HEK293 (cell line): Measurements from ENCODE around the gene CLCN2.

Experiments used
- GFI1B ChIP-seq: fragments of 450-650 bp; formaldehyde crosslinking; IDR thresholded peaks from 2 replicates; pipeline ENCODE4 v1.5.1; 2016; ENCODE audit warnings: missing biosample characterization, missing genetic modification characterization
- GLI2 ChIP-seq: fragments of 450-650 bp; formaldehyde crosslinking; IDR thresholded peaks from 2 replicates; pipeline ENCODE4; 2017; ENCODE audit warnings: missing biosample characterization, missing genetic modification characterization, low read depth, borderline replicate concordance
- IKZF3 ChIP-seq: fragments of 450-650 bp; IDR thresholded peaks from 2 replicates; pipeline ENCODE4 v1.5.0; 2018; ENCODE audit warnings: missing biosample characterization, mild to moderate bottlenecking, missing genetic modification characterization, moderate library complexity
- INSM2 ChIP-seq: fragments of 450-650 bp; formaldehyde crosslinking; IDR thresholded peaks from 2 replicates; pipeline ENCODE4 v1.5.1; 2016; ENCODE audit warnings: missing biosample characterization, missing genetic modification characterization
- KLF1 ChIP-seq: fragments of 450-650 bp; formaldehyde crosslinking; IDR thresholded peaks from 2 replicates; pipeline ENCODE4 v1.5.1; 2016; ENCODE audit warnings: missing biosample characterization, missing genetic modification characterization
- KLF9 ChIP-seq: fragments of 450-650 bp; formaldehyde crosslinking; IDR thresholded peaks from 2 replicates; pipeline ENCODE4 v1.5.1; 2016; ENCODE audit warnings: missing biosample characterization, missing genetic modification characterization, low read depth
- SP2 ChIP-seq: fragments of 450-650 bp; formaldehyde crosslinking; IDR thresholded peaks from 2 replicates; pipeline ENCODE4 v1.5.1; 2016; ENCODE audit warnings: missing biosample characterization, missing genetic modification characterization
- SP3 ChIP-seq: fragments of 450-650 bp; formaldehyde crosslinking; IDR thresholded peaks from 2 replicates; pipeline ENCODE4 v1.5.1; 2016; ENCODE audit warnings: missing biosample characterization, missing genetic modification characterization
- YY2 ChIP-seq: fragments of 450-650 bp; formaldehyde crosslinking; IDR thresholded peaks from 2 replicates; pipeline ENCODE4 v1.5.1; 2016; ENCODE audit warnings: missing biosample characterization, missing genetic modification characterization
- ZBTB44 ChIP-seq: fragments of 450-650 bp; IDR thresholded peaks from 2 replicates; pipeline ENCODE4 v1.5.1; 2018; ENCODE audit warnings: missing biosample characterization, mild to moderate bottlenecking, missing genetic modification characterization
- ZBTB48 ChIP-seq: fragments of 450-650 bp; formaldehyde crosslinking; IDR thresholded peaks from 2 replicates; pipeline ENCODE4 v1.5.1; 2016; ENCODE audit warnings: missing biosample characterization, missing genetic modification characterization
- ZBTB49 ChIP-seq: fragments of 450-650 bp; formaldehyde crosslinking; IDR thresholded peaks from 2 replicates; pipeline ENCODE4 v1.5.1; 2016; ENCODE audit warnings: missing biosample characterization, missing genetic modification characterization, low read depth
- ZFP69B ChIP-seq: fragments of 450-650 bp; formaldehyde crosslinking; IDR thresholded peaks from 2 replicates; pipeline ENCODE4 v1.5.1; 2016; ENCODE audit warnings: missing biosample characterization, missing genetic modification characterization
- ZIC2 ChIP-seq: fragments of 450-650 bp; formaldehyde crosslinking; IDR thresholded peaks from 2 replicates; pipeline ENCODE4 v1.5.1; 2016; ENCODE audit warnings: missing biosample characterization, missing genetic modification characterization
- ZNF10 ChIP-seq: fragments of 450-650 bp; formaldehyde crosslinking; IDR thresholded peaks from 2 replicates; pipeline ENCODE4 v1.5.1; 2017; ENCODE audit warnings: missing biosample characterization, missing genetic modification characterization
- ZNF133 ChIP-seq: fragments of 450-650 bp; formaldehyde crosslinking; IDR thresholded peaks from 2 replicates; pipeline ENCODE4 v1.5.1; 2016; ENCODE audit warnings: missing biosample characterization, missing genetic modification characterization
- ZNF174 ChIP-seq: fragments of 450-650 bp; formaldehyde crosslinking; IDR thresholded peaks from 2 replicates; pipeline ENCODE4 v1.5.0; 2017; ENCODE audit warnings: missing biosample characterization, mild to moderate bottlenecking, missing genetic modification characterization
- ZNF184 ChIP-seq: fragments of 450-650 bp; IDR thresholded peaks from 2 replicates; pipeline ENCODE4 v1.5.1; 2018; ENCODE audit warnings: missing biosample characterization, mild to moderate bottlenecking, missing genetic modification characterization
- ZNF23 ChIP-seq: fragments of 450-650 bp; formaldehyde crosslinking; IDR thresholded peaks from 2 replicates; pipeline ENCODE4 v1.5.1; 2016; ENCODE audit warnings: missing biosample characterization, missing genetic modification characterization, borderline replicate concordance
- ZNF239 ChIP-seq: fragments of 450-650 bp; formaldehyde crosslinking; IDR thresholded peaks from 2 replicates; pipeline ENCODE4 v1.5.1; 2016; ENCODE audit warnings: missing biosample characterization, missing genetic modification characterization
- ZNF24 ChIP-seq: fragments of 450-650 bp; formaldehyde crosslinking; IDR thresholded peaks from 2 replicates; pipeline ENCODE4 v1.5.1; 2016; ENCODE audit warnings: missing biosample characterization, missing genetic modification characterization
- ZNF248 ChIP-seq: fragments of 450-650 bp; formaldehyde crosslinking; IDR thresholded peaks from 2 replicates; pipeline ENCODE4 v1.5.1; 2017; ENCODE audit warnings: missing biosample characterization, missing genetic modification characterization
- ZNF266 ChIP-seq: fragments of 450-650 bp; formaldehyde crosslinking; IDR thresholded peaks from 2 replicates; pipeline ENCODE4 v1.5.1; 2016; ENCODE audit warnings: missing biosample characterization, missing genetic modification characterization, low read depth
- ZNF324 ChIP-seq: fragments of 450-650 bp; formaldehyde crosslinking; IDR thresholded peaks from 2 replicates; pipeline ENCODE4 v1.5.1; 2016; ENCODE audit warnings: missing biosample characterization, missing genetic modification characterization
- ZNF341 ChIP-seq: fragments of 450-650 bp; formaldehyde crosslinking; IDR thresholded peaks from 2 replicates; pipeline ENCODE4; 2016; ENCODE audit warnings: low read depth, missing biosample characterization, missing genetic modification characterization
- ZNF48 ChIP-seq: fragments of 450-650 bp; formaldehyde crosslinking; IDR thresholded peaks from 2 replicates; pipeline ENCODE4 v1.5.1; 2016; ENCODE audit warnings: missing biosample characterization, missing genetic modification characterization
- ZNF518A ChIP-seq: fragments of 450-650 bp; formaldehyde crosslinking; conservative IDR thresholded peaks from 2 replicates; pipeline ENCODE4 v1.5.1; 2016; ENCODE audit warnings: low read depth, missing biosample characterization, missing genetic modification characterization
- ZNF530 ChIP-seq: fragments of 450-650 bp; formaldehyde crosslinking; IDR thresholded peaks from 2 replicates; pipeline ENCODE4 v1.5.1; 2016; ENCODE audit warnings: low read depth, missing biosample characterization, missing genetic modification characterization
- ZNF544 ChIP-seq: fragments of 450-650 bp; formaldehyde crosslinking; IDR thresholded peaks from 2 replicates; pipeline ENCODE4 v1.5.0; 2017; ENCODE audit warnings: missing biosample characterization, missing genetic modification characterization
- ZNF664 ChIP-seq: fragments of 450-650 bp; formaldehyde crosslinking; IDR thresholded peaks from 2 replicates; pipeline ENCODE4 v1.5.1; 2016; ENCODE audit warnings: missing biosample characterization, missing genetic modification characterization
- ZNF76 ChIP-seq: fragments of 450-650 bp; formaldehyde crosslinking; IDR thresholded peaks from 2 replicates; pipeline ENCODE4; 2016; ENCODE audit warnings: low read depth, missing biosample characterization, missing genetic modification characterization, borderline replicate concordance

The CLCN2 gene

GRCh38 chr3:184345317-184346144 lies 15.9 kb downstream of the CLCN2 start (continued):
- TF ChIP-seq ZFP69B (tag by site-specific recombination) (no peak), KLF9 (tag by site-specific recombination) (0 out of 2 replicates have a peak, but pooled peaks have one; percentile 14), ZBTB48 (tag by site-specific recombination) (no peak), ZNF239 (tag by site-specific recombination) (no peak), ZBTB44 (tag by site-specific recombination) (no peak), SP3 (tag by site-specific recombination) (peak; percentile 18; the same call in 1 of the 2 replicates), ZNF518A (tag by site-specific recombination) (no peak), ZNF24 (tag by site-specific recombination) (no peak), ZNF133 (tag by site-specific recombination) (no peak), ZIC2 (tag by site-specific recombination) (peak; percentile 89), SP2 (tag by site-specific recombination) (peak; percentile 22), INSM2 (tag by site-specific recombination) (no peak), ZNF324 (tag by site-specific recombination) (no peak), ZNF248 (tag by site-specific recombination) (no peak), ZNF184 (tag by site-specific recombination) (no peak), ZNF10 (tag by site-specific recombination) (no peak), IKZF3 (tag by site-specific recombination) (no peak), ZNF23 (tag by site-specific recombination) (no peak), ZNF530 (tag by site-specific recombination) (no peak), GLI2 (tag by site-specific recombination) (no peak), GFI1B (tag by site-specific recombination) (no peak), YY2 (tag by site-specific recombination) (no peak), ZNF664 (tag by site-specific recombination) (no peak), KLF1 (tag by site-specific recombination) (peak; percentile 59), ZBTB49 (no peak), ZNF174 (no peak), ZNF48 (no peak), ZNF544 (tag by site-specific recombination) (no peak), ZNF266 (no peak), ZNF76 (no peak), ZNF341 (tag by site-specific recombination) (no peak)
